Suppressor macrophage treated with lipopolysaccharide for 1 hour (primary cell): Measurements from ENCODE around the gene CABCOCO1.

ENCODE experiments used
- DNase-seq, 3 donors: peaks; one replicate each; pipeline ENCODE4 v3.0.0-alpha.2; 2020 to 2022

Gene CABCOCO1

DNA sequence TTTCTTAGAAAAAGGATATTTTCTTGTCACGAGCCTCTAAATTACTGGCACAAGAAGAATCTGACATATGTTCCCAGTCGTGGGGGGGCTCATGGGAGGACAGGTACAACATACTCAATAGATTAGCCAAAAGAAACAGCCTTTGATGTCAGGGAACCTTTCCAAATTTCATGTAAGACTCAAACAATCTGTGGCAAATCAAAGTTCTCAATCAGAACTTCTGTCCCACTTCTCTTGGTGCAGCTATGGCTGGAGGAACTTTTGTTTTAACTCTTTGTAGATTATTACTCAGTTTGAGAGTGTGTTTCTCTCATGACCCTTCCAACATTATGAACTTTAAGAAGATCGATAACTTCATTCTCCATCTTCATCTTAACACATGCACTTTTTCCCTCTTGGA is 124.4 kb downstream of the CABCOCO1 start:
- DNase-seq = no peak

GRCh38 chr10:61789031-61789430 is 126.3 kb downstream of the CABCOCO1 start:
- DNase-seq = no peak

DNA sequence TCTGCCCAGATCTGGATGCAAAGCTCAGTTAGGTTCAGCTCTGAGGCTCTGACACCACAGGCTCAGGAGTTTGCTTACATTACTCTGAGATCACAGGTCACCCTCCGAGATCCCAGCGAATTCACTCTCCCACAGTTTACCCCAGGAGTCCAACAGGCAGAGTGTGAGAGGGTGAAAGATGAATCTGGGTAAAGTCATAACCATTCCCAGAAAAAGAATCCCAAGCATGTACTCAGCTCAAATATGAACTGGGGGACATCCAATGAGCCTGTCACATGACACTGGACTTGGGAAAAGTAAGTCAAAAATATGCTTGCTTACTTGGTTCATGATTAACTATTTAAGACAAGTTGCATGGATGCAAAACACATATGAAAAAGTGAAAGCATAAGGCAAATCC is 128.5 kb downstream of the CABCOCO1 start:
- DNase-seq = no peak

GRCh38 chr10:61792097-61792716 is 129.5 kb downstream of the CABCOCO1 start:
- DNase-seq = no peak

DNA sequence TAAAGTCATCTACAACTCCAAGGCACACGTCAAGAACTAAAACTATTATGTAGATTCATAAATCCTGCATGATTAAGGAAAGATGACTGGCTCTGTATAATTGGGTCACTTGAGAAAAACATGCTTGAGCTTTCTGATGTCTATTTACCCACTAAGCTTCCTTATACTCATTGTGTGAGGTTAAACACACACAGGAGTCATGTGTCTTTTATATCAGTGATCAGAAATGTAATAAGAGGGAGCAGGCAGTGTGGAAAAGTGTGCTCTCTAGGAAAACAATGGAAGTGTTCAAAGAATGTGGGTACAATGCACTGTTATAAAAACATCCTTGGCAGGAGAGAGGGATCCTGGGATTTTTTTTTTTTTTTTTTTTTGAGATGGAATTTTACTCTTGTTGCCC is 130.2 kb downstream of the CABCOCO1 start:
- DNase-seq = no peak

GRCh38 chr10:61793760-61794703 is 131.3 kb downstream of the CABCOCO1 start:
- no peak for DNase-seq

DNA sequence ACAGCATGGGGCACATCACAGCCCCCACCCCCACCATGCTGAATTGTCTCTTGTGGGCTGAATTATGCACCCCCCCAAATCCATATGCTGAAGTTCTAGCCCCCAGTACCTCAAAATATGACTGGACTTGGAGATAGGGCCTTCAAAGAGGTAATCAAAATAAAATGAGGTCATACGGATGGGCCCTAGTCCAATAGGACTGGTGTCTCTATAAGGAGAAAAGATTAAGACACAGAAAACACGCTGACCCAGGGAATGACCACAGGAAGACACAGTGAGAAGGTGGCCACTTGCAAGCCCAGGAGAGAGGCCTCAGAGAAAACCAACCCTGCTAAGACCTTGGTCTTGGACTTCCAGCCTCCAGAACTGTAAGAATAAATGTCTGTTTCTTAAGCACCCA is 132.4 kb downstream of the CABCOCO1 start:
- no peak for DNase-seq

DNA sequence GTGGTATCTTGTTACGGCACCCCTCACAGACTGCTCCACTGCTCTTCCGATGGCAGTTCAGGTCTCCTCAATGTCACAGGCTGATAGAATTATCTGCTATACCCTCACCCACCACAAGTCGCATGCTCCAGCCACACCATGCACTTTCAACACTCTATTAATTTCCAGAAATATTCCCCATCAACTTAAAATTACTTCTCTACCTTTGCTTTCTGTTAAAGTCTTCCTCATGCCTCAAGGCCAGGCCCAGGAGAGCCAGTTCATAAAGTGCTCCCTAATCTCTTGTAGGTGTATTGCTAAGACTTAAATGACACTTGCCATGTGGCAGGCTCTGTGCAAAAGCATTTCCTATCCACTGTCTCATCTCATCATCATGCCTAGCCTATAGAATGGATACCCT is 132.8 kb downstream of the CABCOCO1 start:
- DNase-seq = no peak

DNA sequence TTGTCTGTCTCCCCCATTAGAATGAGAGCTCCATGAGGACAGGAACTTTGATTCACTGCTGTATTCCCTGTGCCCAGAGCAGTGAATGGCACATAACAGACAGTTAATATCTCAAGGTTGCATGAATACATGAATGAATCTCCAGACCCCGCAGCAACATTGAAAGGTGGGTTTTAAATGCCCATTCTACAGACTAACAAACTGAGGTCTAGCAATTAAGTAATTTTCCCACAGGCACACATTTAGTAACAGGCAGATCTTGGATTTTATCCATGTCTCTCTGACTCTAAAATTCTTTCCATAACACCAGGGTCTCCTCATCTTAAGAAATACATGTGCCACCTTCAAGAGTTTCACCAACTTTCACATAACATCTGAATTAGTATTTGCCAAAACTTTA is 134.1 kb downstream of the CABCOCO1 start:
- no peak for DNase-seq

DNA sequence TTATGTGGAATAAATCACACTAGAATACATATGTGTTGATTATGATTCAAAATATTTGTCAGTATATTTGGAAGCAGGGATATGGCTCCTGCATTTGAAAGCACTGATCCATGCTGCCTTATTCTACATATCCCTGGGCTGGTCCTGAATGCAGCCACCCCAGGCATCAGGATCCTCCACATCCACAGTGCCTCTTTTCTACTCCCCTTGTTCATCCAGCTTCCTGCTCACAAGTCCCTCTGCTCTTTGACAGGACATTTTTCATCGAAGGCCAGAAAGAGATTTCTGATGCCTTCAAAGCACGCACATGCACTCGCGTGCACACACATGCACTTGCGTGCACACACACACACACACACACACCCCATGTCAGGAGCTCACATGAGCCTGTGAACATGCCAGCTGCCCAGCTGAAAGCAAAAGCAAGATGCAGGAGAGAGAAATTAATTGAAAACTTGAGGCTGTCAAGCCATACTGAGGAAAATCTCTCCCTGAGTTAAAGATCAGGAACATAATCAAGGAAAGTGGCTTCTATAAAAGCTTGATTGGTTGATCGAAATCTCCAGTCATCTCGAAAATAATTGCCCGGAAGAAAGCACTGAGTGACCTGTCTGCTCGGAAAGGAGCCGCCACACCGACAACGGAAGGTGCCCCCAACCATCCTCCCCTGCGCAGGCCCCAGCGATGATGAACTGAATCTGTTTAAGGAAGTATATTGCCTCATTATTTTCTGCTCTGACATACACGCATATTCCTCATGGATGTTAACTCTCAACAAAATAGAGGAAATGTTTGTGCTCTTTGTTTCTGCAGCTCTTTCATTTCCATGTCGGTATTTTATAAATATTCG is 134.8 kb downstream of the CABCOCO1 start:
- DNase-seq = no peak

DNA sequence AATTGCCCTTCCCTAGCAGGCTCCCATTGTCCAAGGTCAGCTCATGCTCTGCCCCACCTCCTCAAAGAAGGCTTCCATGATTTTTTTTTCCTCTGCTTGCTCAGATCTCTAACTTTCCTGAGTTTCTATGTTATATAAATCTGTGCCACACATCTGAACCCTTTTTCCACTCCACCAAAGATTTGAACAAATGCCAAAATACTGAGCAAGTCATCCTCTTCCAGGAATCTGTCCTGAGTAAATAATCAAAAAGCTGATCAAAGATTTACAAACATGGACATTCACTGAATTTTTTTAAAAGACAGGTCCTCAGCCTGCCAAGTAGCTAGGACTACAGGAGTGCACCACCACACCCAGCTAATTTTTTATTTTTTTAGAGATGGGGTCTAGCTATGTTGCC is 136.0 kb downstream of the CABCOCO1 start:
- DNase-seq = no peak

DNA sequence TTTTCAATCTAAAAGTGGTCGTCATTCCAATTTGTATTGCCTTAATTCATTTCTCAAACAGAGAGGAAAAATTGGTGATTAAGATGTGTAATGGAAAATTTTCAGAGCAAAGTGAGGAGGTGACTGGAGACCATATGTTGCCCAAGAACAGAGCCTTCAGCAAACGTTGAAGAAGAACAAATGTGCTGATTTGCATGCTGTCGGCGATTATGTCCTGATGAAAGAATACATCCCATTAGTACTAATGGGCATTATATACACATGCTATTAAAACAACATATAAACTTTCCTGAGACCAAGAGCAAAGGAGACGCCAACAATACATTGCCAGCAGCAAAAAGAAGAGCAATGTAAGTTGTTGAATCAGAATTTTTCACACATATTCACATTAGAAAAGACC is 138.8 kb downstream of the CABCOCO1 start:
- DNase-seq = no peak

GRCh38 chr10:61803269-61803668 is 140.5 kb downstream of the CABCOCO1 start:
- no peak for DNase-seq

GRCh38 chr10:61804414-61804813 is 141.7 kb downstream of the CABCOCO1 start:
- peak; percentile 3 to 26 (median 22) for DNase-seq

DNA sequence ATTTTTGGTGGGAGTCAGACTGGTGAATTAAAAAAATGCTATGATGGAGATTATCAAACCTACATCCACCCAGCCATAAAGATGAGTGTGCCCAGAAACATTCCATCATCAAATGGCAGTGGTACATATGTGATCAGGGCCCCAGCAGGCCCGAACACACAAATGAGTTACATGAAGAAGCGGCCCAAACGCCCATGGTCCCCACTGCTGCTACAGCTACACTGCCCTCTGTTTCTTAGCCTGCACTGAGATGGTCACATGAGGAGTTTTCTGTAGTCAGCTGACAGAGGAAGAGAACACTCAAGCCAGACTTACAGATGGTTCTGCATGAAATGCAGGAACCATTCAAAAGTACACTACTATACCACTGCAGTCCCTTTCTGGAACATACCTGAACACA is 142.4 kb downstream of the CABCOCO1 start:
- DNase-seq = no peak

GRCh38 chr10:61810263-61810662 is 147.5 kb downstream of the CABCOCO1 start:
- no peak for DNase-seq

GRCh38 chr10:61812052-61812721 is 149.5 kb downstream of the CABCOCO1 start:
- DNase-seq = no peak

GRCh38 chr10:61812920-61813319 is 150.2 kb downstream of the CABCOCO1 start:
- DNase-seq = no peak

DNA sequence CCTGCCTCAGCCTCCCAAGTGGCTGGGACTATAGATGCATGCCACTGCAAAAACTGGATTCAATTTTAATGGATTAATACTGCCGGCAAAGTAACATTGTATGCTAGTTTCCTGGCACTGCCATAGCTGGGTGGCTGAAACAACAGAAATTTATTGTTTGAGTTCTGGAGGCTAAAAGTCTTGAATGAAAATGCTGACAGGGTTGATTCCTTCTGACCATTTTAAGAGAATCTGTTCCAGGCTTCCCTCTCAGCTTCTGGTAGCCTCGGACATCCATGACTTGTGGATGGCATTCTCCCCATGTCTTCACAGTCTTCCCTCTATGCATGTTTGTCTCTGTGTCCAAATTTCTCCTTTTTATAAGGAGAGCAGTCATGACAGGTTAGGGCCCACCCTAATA is 151.4 kb downstream of the CABCOCO1 start:
- no peak for DNase-seq

DNA sequence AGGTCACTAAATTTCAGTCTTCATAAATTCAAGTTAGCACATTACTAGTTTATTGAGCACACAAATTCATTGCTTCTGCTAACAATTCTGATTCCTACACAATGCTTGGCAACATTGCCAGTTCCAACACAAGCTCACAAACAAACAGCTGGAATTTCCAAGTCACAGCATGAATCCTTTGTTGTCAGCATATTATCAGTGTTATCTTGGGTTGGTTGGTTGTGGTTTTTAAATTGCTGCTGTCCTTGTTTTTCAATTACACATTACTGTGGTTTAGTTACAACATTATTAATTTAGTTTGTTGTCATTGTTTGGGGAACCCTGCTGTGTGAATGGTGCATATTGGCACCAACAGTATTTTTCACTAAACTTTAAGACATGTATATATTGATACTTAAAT is 152.8 kb downstream of the CABCOCO1 start:
- no peak for DNase-seq
